GM23338 (cell line): ENCODE measurements around the gene HYAL1. TPM values are rescaled to one million over a fixed set of nuclear protein-coding genes. Genes with fewer than 3 reads are reported as not detected.

Experiments
- ATAC-seq: fragments of 200-7000 bp; cut with Tn5 transposase; 3 replicates; pipeline ENCODE4 v1.9.1; 2020
- DNase-seq: peaks from one replicate; pipeline ENCODE4 v3.0.0-alpha.2; 2015; ENCODE audit warnings: low spot score
- H2AFZ ChIP-seq: fragments of 200-600 bp; sonication (generic); 2 replicates; pipeline ENCODE4 v1.8.0; 2016; ENCODE audit warnings: antibody characterized with exemption, mild to moderate bottlenecking, moderate library complexity
- H3F3A ChIP-seq: fragments of 200-600 bp; sonication (generic); replicated peaks from 2 replicates; pipeline ENCODE4 v1.8.0; 2017; ENCODE audit warnings: antibody characterized with exemption, mixed run types, low read depth
- H3K27ac ChIP-seq: fragments of 200-600 bp; sonication (generic); 2 replicates; pipeline ENCODE4 v1.6.1; 2016; ENCODE audit warnings: low read depth
- H3K27me3 ChIP-seq: fragments of 200-600 bp; sonication (generic); 2 replicates; pipeline ENCODE4 v1.8.0; 2016; ENCODE audit warnings: mild to moderate bottlenecking, mixed run types, moderate library complexity; ENCODE audit not compliant: insufficient read depth
- H3K36me3 ChIP-seq: fragments of 200-600 bp; sonication (generic); 2 replicates; pipeline ENCODE4 v1.8.0; 2016; ENCODE audit warnings: mild to moderate bottlenecking; ENCODE audit not compliant: insufficient read depth
- H3K4me1 ChIP-seq: fragments of 200-600 bp; sonication (generic); 2 replicates; pipeline ENCODE4 v1.8.0; 2016; ENCODE audit warnings: mild to moderate bottlenecking, moderate library complexity; ENCODE audit not compliant: insufficient read depth
- H3K4me2 ChIP-seq: fragments of 200-600 bp; sonication (generic); 2 replicates; pipeline ENCODE4 v1.7.1; 2017; ENCODE audit warnings: mixed run types
- H3K4me3 ChIP-seq: fragments of 200-600 bp; sonication (generic); 2 replicates; pipeline ENCODE4 v1.6.1; 2016; ENCODE audit warnings: mixed run types
- H3K79me2 ChIP-seq: fragments of 200-600 bp; sonication (generic); replicated peaks from 2 replicates; pipeline ENCODE4 v1.8.0; 2017; ENCODE audit warnings: mild to moderate bottlenecking; ENCODE audit not compliant: insufficient read depth
- H3K9me2 ChIP-seq: fragments of 200-600 bp; sonication (generic); 2 replicates; pipeline ENCODE4 v1.8.0; 2017; ENCODE audit not compliant: insufficient read depth
- H4K20me1 ChIP-seq: fragments of 200-600 bp; sonication (generic); replicated peaks from 2 replicates; pipeline ENCODE4 v1.8.0; 2017; ENCODE audit warnings: mild to moderate bottlenecking; ENCODE audit not compliant: insufficient read depth
- H3K27ac Mint-ChIP-seq: 2 replicates; pipeline ENCODE4 v1.8.0; 2020; ENCODE audit warnings: inconsistent platforms, mild to moderate bottlenecking, moderate library complexity, mixed read lengths
- H3K27me3 Mint-ChIP-seq: 3 replicates; pipeline ENCODE4 v1.8.0; 2022; ENCODE audit warnings: low read depth, mild to moderate bottlenecking, moderate library complexity, mixed read lengths, inconsistent platforms; ENCODE audit not compliant: insufficient read depth, poor library complexity
- H3K36me3 Mint-ChIP-seq: 3 replicates; pipeline ENCODE4 v1.8.0; 2021; ENCODE audit warnings: low read depth, mild to moderate bottlenecking, inconsistent platforms, moderate library complexity, mixed read lengths
- H3K4me1 Mint-ChIP-seq: 3 replicates; pipeline ENCODE4 v1.8.0; 2020; ENCODE audit warnings: mild to moderate bottlenecking, inconsistent platforms, mixed read lengths
- H3K4me3 Mint-ChIP-seq: 3 replicates; pipeline ENCODE4 v1.8.0; 2021; ENCODE audit warnings: moderate library complexity, mild to moderate bottlenecking, inconsistent platforms, mixed read lengths
- H3K9me3 Mint-ChIP-seq: 3 replicates; pipeline ENCODE4 v1.8.0; 2020; ENCODE audit warnings: moderate library complexity, mild to moderate bottlenecking, inconsistent platforms, mixed read lengths
- CREB1 ChIP-seq: fragments of 250-450 bp; sonication (Bioruptor Pico); IDR thresholded peaks from 2 replicates; pipeline ENCODE4 v1.5.0; 2020; ENCODE audit warnings: low read depth, mild to moderate bottlenecking, moderate library complexity
- ETS1 ChIP-seq: IDR thresholded peaks from 2 replicates; pipeline ENCODE4 v1.6.1; 2016; ENCODE audit warnings: antibody characterized with exemption
- EZH2 ChIP-seq: fragments of 200-600 bp; sonication (generic); IDR thresholded peaks from one replicate; pipeline ENCODE4 v1.8.0; 2017; ENCODE audit warnings: antibody characterized with exemption, mild to moderate bottlenecking, low read depth; ENCODE audit not compliant: unreplicated experiment
- EZH2phosphoT487 ChIP-seq: fragments of 200-600 bp; sonication (generic); IDR thresholded peaks from one replicate; pipeline ENCODE4 v1.8.1; 2018; ENCODE audit warnings: antibody characterized with exemption; ENCODE audit not compliant: unreplicated experiment
- JUNB ChIP-seq: IDR thresholded peaks from one replicate; pipeline ENCODE4 v1.6.1; 2016; ENCODE audit warnings: antibody characterized with exemption; ENCODE audit not compliant: unreplicated experiment
- NANOG ChIP-seq: IDR thresholded peaks from 2 replicates; pipeline ENCODE4 v1.6.1; 2016; ENCODE audit warnings: antibody characterized with exemption, borderline replicate concordance
- POLR2AphosphoS5 ChIP-seq: IDR thresholded peaks from 2 replicates; pipeline ENCODE4 v1.6.1; 2016; ENCODE audit warnings: antibody characterized with exemption, low read depth
- STAT1 ChIP-seq: IDR thresholded peaks from one replicate; pipeline ENCODE4 v1.6.1; 2016; ENCODE audit warnings: antibody characterized with exemption; ENCODE audit not compliant: unreplicated experiment
- ZNF331 ChIP-seq: fragments of 250-450 bp; sonication (Bioruptor Pico); IDR thresholded peaks from 2 replicates; pipeline ENCODE4 v1.5.0; 2020; ENCODE audit warnings: low read depth, mild to moderate bottlenecking, moderate library complexity
- polyA plus RNA-seq: library from polyadenylated mRNA; unstranded; fragments of >200 nt; fragmentation: Nextera tagmentation; extraction: Ambion mirVana; gene quantifications from 2 replicates; pipeline ENCODE4 v1.2.1, GENCODE V29; 2016
- total RNA-seq: library from RNA; depleted of rRNA; stranded (reverse); fragments of >200 nt; shearing (Covaris generic); gene quantifications from 2 replicates; pipeline ENCODE4 v1.2.3, GENCODE V29; 2014
- TF ChIP-seq, protein P1 (sequence below), 2 experiments: fragments of 200-600 bp in 1 of 2; sonication (generic) in 1 of 2; conservative IDR thresholded peaks; 2 replicates each; pipeline versions ENCODE4 v1.5.1 to v1.6.1; 2016 to 2017; ENCODE audit warnings: antibody characterized with exemption in 2 of 2, low read depth in 2 of 2, mild to moderate bottlenecking in 2 of 2, moderate library complexity in 1 of 2
- TF ChIP-seq, protein P2 (sequence below): IDR thresholded peaks from one replicate; pipeline ENCODE4 v1.6.1; 2018; ENCODE audit warnings: antibody characterized with exemption; ENCODE audit not compliant: unreplicated experiment

Gene HYAL1
- total and polyA plus RNA-seq, 2 experiments from 2014 or later = 2.1 to 5.0 TPM

GRCh38 chr3:50268276-50268675 lies 35.1 kb downstream of the HYAL1 start (continued):
- TF ChIP-seq, protein P1, sequence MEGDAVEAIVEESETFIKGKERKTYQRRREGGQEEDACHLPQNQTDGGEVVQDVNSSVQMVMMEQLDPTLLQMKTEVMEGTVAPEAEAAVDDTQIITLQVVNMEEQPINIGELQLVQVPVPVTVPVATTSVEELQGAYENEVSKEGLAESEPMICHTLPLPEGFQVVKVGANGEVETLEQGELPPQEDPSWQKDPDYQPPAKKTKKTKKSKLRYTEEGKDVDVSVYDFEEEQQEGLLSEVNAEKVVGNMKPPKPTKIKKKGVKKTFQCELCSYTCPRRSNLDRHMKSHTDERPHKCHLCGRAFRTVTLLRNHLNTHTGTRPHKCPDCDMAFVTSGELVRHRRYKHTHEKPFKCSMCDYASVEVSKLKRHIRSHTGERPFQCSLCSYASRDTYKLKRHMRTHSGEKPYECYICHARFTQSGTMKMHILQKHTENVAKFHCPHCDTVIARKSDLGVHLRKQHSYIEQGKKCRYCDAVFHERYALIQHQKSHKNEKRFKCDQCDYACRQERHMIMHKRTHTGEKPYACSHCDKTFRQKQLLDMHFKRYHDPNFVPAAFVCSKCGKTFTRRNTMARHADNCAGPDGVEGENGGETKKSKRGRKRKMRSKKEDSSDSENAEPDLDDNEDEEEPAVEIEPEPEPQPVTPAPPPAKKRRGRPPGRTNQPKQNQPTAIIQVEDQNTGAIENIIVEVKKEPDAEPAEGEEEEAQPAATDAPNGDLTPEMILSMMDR (conservative IDR thresholded peaks at IDR 0.05; ENCODE audit: low read depth in 2 of 2) = no peak
- no peak for TF ChIP-seq EZH2phosphoT487
- TF ChIP-seq ZNF331 (CRISPR knock-in tag) = no peak
- TF ChIP-seq JUNB = no peak
- TF ChIP-seq CREB1 (CRISPR knock-in tag) = no peak

- no peak overlapping the region for H3K27ac Mint-ChIP-seq
- peak; percentile 7 for ATAC-seq
- no peak overlapping the region for H3K27ac ChIP-seq
Measured at GRCh38 chr3:50267280-50267913, 36.0 kb downstream of the HYAL1 start.

More at GRCh38 chr3:50267280-50267913, 36.0 kb downstream of the HYAL1 start:
- no peaks in the 10 kb centered on the region for H3K9me2 ChIP-seq
- H3K4me2 ChIP-seq = peak overlapping the region; percentile 71
- Mint-ChIP-seq H3K4me1 (peaks cover 60% of the 10 kb centered on the region), H3K36me3 (no peaks in the 10 kb centered on the region), H3K9me3 (no peaks in the 10 kb centered on the region), H3K27me3 (peaks cover 23% of the 10 kb centered on the region), H3K4me3 (no peak overlapping the region)
- H3K79me2 ChIP-seq = no peaks in the 10 kb centered on the region
- H3K4me1 ChIP-seq = peaks cover 48% of the 10 kb centered on the region
- H3F3A ChIP-seq = 0 out of 2 replicates have a peak, but pooled peaks cover 8% of the 10 kb centered on the region
- TF ChIP-seq NANOG (no peak), ZNF331 (CRISPR knock-in tag) (no peak), POLR2AphosphoS5 (no peak), EZH2 (no peak), ETS1 (no peak), STAT1 (no peak), CREB1 (CRISPR knock-in tag) (no peak)
- TF ChIP-seq, protein P2, sequence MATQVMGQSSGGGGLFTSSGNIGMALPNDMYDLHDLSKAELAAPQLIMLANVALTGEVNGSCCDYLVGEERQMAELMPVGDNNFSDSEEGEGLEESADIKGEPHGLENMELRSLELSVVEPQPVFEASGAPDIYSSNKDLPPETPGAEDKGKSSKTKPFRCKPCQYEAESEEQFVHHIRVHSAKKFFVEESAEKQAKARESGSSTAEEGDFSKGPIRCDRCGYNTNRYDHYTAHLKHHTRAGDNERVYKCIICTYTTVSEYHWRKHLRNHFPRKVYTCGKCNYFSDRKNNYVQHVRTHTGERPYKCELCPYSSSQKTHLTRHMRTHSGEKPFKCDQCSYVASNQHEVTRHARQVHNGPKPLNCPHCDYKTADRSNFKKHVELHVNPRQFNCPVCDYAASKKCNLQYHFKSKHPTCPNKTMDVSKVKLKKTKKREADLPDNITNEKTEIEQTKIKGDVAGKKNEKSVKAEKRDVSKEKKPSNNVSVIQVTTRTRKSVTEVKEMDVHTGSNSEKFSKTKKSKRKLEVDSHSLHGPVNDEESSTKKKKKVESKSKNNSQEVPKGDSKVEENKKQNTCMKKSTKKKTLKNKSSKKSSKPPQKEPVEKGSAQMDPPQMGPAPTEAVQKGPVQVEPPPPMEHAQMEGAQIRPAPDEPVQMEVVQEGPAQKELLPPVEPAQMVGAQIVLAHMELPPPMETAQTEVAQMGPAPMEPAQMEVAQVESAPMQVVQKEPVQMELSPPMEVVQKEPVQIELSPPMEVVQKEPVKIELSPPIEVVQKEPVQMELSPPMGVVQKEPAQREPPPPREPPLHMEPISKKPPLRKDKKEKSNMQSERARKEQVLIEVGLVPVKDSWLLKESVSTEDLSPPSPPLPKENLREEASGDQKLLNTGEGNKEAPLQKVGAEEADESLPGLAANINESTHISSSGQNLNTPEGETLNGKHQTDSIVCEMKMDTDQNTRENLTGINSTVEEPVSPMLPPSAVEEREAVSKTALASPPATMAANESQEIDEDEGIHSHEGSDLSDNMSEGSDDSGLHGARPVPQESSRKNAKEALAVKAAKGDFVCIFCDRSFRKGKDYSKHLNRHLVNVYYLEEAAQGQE = no peak
- peak overlapping the region; percentile 20; the same call in 1 of the 2 replicates for H3K4me3 ChIP-seq
- no peaks in the 10 kb centered on the region for H3K27me3 ChIP-seq
- DNase-seq = peak; percentile 57
- no peaks in the 10 kb centered on the region for H4K20me1 ChIP-seq
- H2AFZ ChIP-seq = no peak overlapping the region
- H3K36me3 ChIP-seq = no peaks in the 10 kb centered on the region
